Measurements from ENCODE around the gene CCIN. TPM values are rescaled to one million over a fixed set of nuclear protein-coding genes. Genes with fewer than 3 reads are reported as not detected.
A peak's percentile ranks its signal among the peaks of the same experiment; 100 is the strongest.

The CCIN gene
- total and polyA plus RNA-seq, 2 of the 13 experiments (the other 11 are each of a cell fraction or from before 2014, with no cell fraction given): not detected

DNA sequence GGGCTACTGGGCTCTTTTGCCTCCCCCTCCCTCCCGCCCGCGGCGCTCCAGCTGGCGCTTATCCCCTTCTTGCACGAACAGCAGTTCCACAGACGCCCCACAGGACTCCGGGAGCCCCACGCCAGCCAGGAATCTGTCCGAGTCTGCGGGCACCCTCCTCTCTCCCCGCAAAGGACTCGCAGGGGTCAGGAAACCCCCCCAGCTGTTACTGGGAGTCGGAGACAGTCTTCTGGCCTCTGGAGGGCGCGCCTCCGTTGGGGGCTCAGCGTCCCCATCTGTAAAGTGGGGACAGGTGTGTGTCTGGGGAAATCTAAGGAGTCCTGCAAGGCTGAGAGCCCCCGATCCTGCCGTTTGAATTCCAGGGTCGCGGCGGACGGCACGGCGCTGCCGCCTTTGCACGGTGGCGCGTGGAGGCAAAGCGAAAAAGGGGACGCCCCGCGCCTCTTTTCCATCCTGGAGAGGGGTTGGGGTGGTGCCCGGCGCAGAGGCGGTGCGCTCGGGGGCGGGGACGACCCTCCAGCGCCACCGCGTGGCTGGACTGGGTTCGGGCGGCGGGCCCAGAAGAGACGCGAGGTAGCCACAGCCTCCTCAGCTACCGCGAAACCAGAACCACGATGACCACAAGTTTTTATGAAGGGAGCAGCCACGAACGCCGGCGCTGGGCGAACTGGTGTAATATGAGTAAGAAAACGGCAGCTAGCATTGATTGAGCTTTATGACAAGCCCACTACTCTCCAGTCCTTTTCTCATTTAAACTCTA is 2.8 kb upstream of the CCIN start (continued):
- TF ChIP-seq, protein P1, sequence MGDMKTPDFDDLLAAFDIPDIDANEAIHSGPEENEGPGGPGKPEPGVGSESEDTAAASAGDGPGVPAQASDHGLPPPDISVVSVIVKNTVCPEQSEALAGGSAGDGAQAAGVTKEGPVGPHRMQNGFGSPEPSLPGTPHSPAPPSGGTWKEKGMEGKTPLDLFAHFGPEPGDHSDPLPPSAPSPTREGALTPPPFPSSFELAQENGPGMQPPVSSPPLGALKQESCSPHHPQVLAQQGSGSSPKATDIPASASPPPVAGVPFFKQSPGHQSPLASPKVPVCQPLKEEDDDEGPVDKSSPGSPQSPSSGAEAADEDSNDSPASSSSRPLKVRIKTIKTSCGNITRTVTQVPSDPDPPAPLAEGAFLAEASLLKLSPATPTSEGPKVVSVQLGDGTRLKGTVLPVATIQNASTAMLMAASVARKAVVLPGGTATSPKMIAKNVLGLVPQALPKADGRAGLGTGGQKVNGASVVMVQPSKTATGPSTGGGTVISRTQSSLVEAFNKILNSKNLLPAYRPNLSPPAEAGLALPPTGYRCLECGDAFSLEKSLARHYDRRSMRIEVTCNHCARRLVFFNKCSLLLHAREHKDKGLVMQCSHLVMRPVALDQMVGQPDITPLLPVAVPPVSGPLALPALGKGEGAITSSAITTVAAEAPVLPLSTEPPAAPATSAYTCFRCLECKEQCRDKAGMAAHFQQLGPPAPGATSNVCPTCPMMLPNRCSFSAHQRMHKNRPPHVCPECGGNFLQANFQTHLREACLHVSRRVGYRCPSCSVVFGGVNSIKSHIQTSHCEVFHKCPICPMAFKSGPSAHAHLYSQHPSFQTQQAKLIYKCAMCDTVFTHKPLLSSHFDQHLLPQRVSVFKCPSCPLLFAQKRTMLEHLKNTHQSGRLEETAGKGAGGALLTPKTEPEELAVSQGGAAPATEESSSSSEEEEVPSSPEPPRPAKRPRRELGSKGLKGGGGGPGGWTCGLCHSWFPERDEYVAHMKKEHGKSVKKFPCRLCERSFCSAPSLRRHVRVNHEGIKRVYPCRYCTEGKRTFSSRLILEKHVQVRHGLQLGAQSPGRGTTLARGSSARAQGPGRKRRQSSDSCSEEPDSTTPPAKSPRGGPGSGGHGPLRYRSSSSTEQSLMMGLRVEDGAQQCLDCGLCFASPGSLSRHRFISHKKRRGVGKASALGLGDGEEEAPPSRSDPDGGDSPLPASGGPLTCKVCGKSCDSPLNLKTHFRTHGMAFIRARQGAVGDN (CRISPR knock-in tag; IDR thresholded peaks at IDR 0.05): peak; percentile 60
- TF ChIP-seq SP2 (CRISPR knock-in tag; IDR thresholded peaks at IDR 0.05) (no peak), HMGA1 (CRISPR knock-in tag; conservative IDR thresholded peaks at IDR 0.05) (no peak), KDM5A (IDR thresholded peaks at IDR 0.05; ENCODE audit: borderline replicate concordance, low read length) (no peak), ZNF768 (CRISPR knock-in tag; IDR thresholded peaks at IDR 0.05) (peak; percentile 44; the same call in 1 of the 2 replicates), TRIM24 (CRISPR knock-in tag; IDR thresholded peaks at IDR 0.05) (no peak), KDM3A (CRISPR knock-in tag; IDR thresholded peaks at IDR 0.05; ENCODE audit: low read depth) (peak; percentile 56; the same call in 1 of the 2 replicates), FOXA1 (IDR thresholded peaks at IDR 0.05) (no peak), FOXA1 (CRISPR knock-in tag; IDR thresholded peaks at IDR 0.05) (no peak), ZNF615 (CRISPR knock-in tag; IDR thresholded peaks at IDR 0.05; ENCODE audit: borderline replicate concordance) (no peak; the same call in 1 of the 2 replicates), FOXK2 (IDR thresholded peaks at IDR 0.05) (no peak)
- TF ChIP-seq, protein P2, sequence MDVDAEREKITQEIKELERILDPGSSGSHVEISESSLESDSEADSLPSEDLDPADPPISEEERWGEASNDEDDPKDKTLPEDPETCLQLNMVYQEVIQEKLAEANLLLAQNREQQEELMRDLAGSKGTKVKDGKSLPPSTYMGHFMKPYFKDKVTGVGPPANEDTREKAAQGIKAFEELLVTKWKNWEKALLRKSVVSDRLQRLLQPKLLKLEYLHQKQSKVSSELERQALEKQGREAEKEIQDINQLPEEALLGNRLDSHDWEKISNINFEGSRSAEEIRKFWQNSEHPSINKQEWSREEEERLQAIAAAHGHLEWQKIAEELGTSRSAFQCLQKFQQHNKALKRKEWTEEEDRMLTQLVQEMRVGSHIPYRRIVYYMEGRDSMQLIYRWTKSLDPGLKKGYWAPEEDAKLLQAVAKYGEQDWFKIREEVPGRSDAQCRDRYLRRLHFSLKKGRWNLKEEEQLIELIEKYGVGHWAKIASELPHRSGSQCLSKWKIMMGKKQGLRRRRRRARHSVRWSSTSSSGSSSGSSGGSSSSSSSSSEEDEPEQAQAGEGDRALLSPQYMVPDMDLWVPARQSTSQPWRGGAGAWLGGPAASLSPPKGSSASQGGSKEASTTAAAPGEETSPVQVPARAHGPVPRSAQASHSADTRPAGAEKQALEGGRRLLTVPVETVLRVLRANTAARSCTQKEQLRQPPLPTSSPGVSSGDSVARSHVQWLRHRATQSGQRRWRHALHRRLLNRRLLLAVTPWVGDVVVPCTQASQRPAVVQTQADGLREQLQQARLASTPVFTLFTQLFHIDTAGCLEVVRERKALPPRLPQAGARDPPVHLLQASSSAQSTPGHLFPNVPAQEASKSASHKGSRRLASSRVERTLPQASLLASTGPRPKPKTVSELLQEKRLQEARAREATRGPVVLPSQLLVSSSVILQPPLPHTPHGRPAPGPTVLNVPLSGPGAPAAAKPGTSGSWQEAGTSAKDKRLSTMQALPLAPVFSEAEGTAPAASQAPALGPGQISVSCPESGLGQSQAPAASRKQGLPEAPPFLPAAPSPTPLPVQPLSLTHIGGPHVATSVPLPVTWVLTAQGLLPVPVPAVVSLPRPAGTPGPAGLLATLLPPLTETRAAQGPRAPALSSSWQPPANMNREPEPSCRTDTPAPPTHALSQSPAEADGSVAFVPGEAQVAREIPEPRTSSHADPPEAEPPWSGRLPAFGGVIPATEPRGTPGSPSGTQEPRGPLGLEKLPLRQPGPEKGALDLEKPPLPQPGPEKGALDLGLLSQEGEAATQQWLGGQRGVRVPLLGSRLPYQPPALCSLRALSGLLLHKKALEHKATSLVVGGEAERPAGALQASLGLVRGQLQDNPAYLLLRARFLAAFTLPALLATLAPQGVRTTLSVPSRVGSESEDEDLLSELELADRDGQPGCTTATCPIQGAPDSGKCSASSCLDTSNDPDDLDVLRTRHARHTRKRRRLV (CRISPR knock-in tag; IDR thresholded peaks at IDR 0.05): no peak
- TF ChIP-seq, protein P3, sequence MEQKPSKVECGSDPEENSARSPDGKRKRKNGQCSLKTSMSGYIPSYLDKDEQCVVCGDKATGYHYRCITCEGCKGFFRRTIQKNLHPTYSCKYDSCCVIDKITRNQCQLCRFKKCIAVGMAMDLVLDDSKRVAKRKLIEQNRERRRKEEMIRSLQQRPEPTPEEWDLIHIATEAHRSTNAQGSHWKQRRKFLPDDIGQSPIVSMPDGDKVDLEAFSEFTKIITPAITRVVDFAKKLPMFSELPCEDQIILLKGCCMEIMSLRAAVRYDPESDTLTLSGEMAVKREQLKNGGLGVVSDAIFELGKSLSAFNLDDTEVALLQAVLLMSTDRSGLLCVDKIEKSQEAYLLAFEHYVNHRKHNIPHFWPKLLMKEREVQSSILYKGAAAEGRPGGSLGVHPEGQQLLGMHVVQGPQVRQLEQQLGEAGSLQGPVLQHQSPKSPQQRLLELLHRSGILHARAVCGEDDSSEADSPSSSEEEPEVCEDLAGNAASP (CRISPR knock-in tag; IDR thresholded peaks at IDR 0.05; ENCODE audit: borderline replicate concordance): 0 out of 2 replicates have a peak, but pooled peaks have one; percentile 38
- TF ChIP-seq, protein P4, sequence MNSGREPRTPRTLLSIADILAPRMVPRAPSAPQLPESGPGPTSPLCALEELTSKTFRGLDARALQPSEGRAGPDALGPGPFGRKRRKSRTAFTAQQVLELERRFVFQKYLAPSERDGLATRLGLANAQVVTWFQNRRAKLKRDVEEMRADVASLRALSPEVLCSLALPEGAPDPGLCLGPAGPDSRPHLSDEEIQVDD (CRISPR knock-in tag; IDR thresholded peaks at IDR 0.05; ENCODE audit: borderline replicate concordance): no peak
- TF ChIP-seq, protein P5, sequence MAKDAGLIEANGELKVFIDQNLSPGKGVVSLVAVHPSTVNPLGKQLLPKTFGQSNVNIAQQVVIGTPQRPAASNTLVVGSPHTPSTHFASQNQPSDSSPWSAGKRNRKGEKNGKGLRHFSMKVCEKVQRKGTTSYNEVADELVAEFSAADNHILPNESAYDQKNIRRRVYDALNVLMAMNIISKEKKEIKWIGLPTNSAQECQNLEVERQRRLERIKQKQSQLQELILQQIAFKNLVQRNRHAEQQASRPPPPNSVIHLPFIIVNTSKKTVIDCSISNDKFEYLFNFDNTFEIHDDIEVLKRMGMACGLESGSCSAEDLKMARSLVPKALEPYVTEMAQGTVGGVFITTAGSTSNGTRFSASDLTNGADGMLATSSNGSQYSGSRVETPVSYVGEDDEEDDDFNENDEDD (CRISPR knock-in tag; IDR thresholded peaks at IDR 0.05; ENCODE audit: borderline replicate concordance): no peak
- TF ChIP-seq, protein P6, sequence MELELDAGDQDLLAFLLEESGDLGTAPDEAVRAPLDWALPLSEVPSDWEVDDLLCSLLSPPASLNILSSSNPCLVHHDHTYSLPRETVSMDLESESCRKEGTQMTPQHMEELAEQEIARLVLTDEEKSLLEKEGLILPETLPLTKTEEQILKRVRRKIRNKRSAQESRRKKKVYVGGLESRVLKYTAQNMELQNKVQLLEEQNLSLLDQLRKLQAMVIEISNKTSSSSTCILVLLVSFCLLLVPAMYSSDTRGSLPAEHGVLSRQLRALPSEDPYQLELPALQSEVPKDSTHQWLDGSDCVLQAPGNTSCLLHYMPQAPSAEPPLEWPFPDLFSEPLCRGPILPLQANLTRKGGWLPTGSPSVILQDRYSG (CRISPR knock-in tag; IDR thresholded peaks at IDR 0.05): no peak

Data from HepG2 (cell line).